ENCODE data around the gene LRCH1. TPM values are rescaled to one million over a fixed set of nuclear protein-coding genes. Genes with fewer than 3 reads are reported as not detected.
A peak's percentile ranks its signal among the peaks of the same experiment; 100 is the strongest.

LRCH1 gene
- total and polyA plus RNA-seq, 10 of the 15 experiments (the other 5 are each of a cell fraction or from before 2014, with no cell fraction given): 5.3 to 48.9 (median 14.4) TPM

- TF ChIP-seq ZNF687 (IDR thresholded peaks at IDR 0.05) (no peak), MTA2 (IDR thresholded peaks at IDR 0.05; ENCODE audit: low read depth) (no peak), SUZ12 (IDR thresholded peaks at IDR 0.05; ENCODE audit: unreplicated experiment) (no peak), POLR2AphosphoS5 (IDR thresholded peaks at IDR 0.05; ENCODE audit: low read length) (0 out of 2 replicates have a peak, but pooled peaks have one; percentile 34)
- 98% methylated on average over 8 of the region's 8 CpGs for WGBS (ENCODE audit: insufficient coverage, insufficient replicate concordance, low lambda C conversion rate, missing lambda C conversion rate)
- no peaks in the 10 kb centered on the region for H4K20me1 ChIP-seq (ENCODE audit: control insufficient read depth, insufficient read depth)
Measured at GRCh38 chr13:46747031-46747820, 194.3 kb downstream of the LRCH1 start.

More at GRCh38 chr13:46747031-46747820, 194.3 kb downstream of the LRCH1 start:
- intact Hi-C loops (cut with micrococcal nuclease; ENCODE audit: unreplicated experiment) (no loop called here), in situ Hi-C loops (cut with MboI) (no loop called here)
- Histone ChIP-seq H3K27ac (ENCODE audit: control insufficient read depth, insufficient read depth) (no peak overlapping the region), H3K9ac (ENCODE audit: control insufficient read depth, insufficient read depth, low read length) (no peak overlapping the region), H3K79me2 (ENCODE audit: control insufficient read depth, insufficient read depth, low read length) (no peaks in the 10 kb centered on the region), H3K9me3 (replicated peaks; ENCODE audit: control insufficient read depth, insufficient read depth, low read length) (no peaks in the 10 kb centered on the region), H3K36me3 (ENCODE audit: control insufficient read depth in 2 of 2, insufficient read depth in 2 of 2, low read length in 1 of 2) (peaks cover 8 to 33% of the 10 kb centered on the region in 2 experiments), H3K4me1 (ENCODE audit: control insufficient read depth, insufficient read depth, low read length) (peaks cover 2% of the 10 kb centered on the region; the same call in 1 of the 2 replicates), H3K27me3 (replicated peaks in 1 of 2; ENCODE audit: control insufficient read depth in 2 of 2, insufficient read depth in 2 of 2, low read length in 1 of 2) (no peaks in the 10 kb centered on the region), H3K4me3 (no peak overlapping the region), H3K4me2 (ENCODE audit: control insufficient read depth, insufficient read depth) (no peak overlapping the region), H2AFZ (ENCODE audit: control insufficient read depth, low read depth, low read length) (no peak overlapping the region)
- RAD21 ChIA-PET (ENCODE audit: unreplicated experiment): no interaction called here
- DNase-seq (ENCODE audit: low read depth, low spot score) (no peak), FAIRE-seq (no peak), ATAC-seq (no peak)
- CTCF ChIA-PET: interaction anchor here (1.0 to 1.9 kb wide), 2 partner anchors 11 to 17 kb away, joined by 3 to 4 read pairs; no protein-coding TSS in a partner anchor
- POLR2A ChIA-PET: interaction anchor here (0.6 kb wide), 1 partner anchor 552 kb away, joined by 3 read pairs; no protein-coding TSS in a partner anchor
- SMC1A ChIA-PET (ENCODE audit: uncharacterized antibody, unreplicated experiment): interaction anchor here (1.3 to 1.4 kb wide), 2 partner anchors 11 to 18 kb away, joined by 3 read pairs; no protein-coding TSS in a partner anchor
- no TSS peak for BruUV-seq (replicated peaks)

All from GM12878 (cell line).